Neutrophil (primary cell): ENCODE data around the gene ANKRD44.

Experiments
- H3K27ac ChIP-seq: fragments of 200-600 bp; sonication (generic); 2 replicates; pipeline ENCODE4 v1.5.1; 2016; ENCODE audit warnings: mild to moderate bottlenecking, moderate library complexity
- H3K27me3 ChIP-seq: fragments of 200-600 bp; sonication (generic); 2 replicates; pipeline ENCODE4 v1.6.0; 2016; ENCODE audit warnings: mild to moderate bottlenecking
- H3K36me3 ChIP-seq: fragments of 200-600 bp; sonication (generic); 2 replicates; pipeline ENCODE4 v1.5.1; 2017
- H3K4me1 ChIP-seq, 2 experiments: fragments of 200-600 bp in 1 of 2; sonication (generic) in 1 of 2; 1 replicate in 1 of 2; 2 replicates in 1 of 2; pipeline versions ENCODE4 v1.5.1 to v1.6.1; 2013 to 2016; ENCODE audit warnings: low read depth in 1 of 2, low read length in 1 of 2, mild to moderate bottlenecking in 1 of 2, moderate library complexity in 1 of 2; ENCODE audit not compliant: control insufficient read depth in 1 of 2, insufficient read depth in 1 of 2
- H3K4me3 ChIP-seq, 2 experiments: fragments of 200-600 bp in 1 of 2; sonication (generic) in 1 of 2; 1 replicate in 1 of 2; 2 replicates in 1 of 2; pipeline ENCODE4 v1.5.1; 2013 to 2016; ENCODE audit warnings: low read depth in 1 of 2, low read length in 1 of 2, mild to moderate bottlenecking in 1 of 2, moderate library complexity in 1 of 2
- H3K9me3 ChIP-seq: fragments of 200-600 bp; sonication (generic); 2 replicates; pipeline ENCODE4 v1.5.1; 2016
- TF ChIP-seq, protein P1 (sequence below): fragments of 200-600 bp; sonication (generic); IDR thresholded peaks from 2 replicates; pipeline ENCODE4 v1.5.1; 2016; ENCODE audit warnings: antibody characterized with exemption

ANKRD44 gene

DNA sequence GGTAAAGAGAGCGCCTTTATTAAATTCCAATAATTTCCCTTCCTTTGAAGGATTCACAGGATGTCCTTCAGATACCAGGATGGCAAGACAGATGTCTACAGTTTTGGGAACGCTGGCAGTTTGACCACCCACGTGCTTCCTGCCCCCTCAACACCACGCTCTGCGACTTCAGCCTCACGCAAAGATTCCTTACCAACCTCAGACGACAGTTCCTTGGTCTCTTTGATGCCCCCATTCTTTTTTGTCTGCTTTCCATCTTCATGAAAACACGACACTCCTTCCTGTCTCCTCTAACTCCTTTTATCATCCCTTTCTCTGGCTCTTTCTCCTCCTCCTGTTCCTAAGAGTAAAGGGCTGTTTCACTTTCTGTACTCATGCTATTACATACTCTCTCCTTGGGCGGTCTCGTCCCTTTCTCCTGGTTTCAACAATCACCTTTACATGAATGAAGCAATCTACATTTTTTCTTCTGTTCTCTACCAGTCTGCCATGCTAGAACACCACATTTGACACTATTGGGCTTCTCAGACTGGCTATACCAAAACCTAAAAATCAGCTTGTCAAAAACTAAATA lies 194.2 kb downstream of the ANKRD44 start:
- Histone ChIP-seq H3K4me1 (no peaks in the 10 kb centered on the region), H3K9me3 (no peaks in the 10 kb centered on the region), H3K4me3 (no peak overlapping the region), H3K27me3 (no peaks in the 10 kb centered on the region), H3K36me3 (peaks cover 57% of the 10 kb centered on the region), H3K27ac (no peak overlapping the region)
- TF ChIP-seq, protein P1, sequence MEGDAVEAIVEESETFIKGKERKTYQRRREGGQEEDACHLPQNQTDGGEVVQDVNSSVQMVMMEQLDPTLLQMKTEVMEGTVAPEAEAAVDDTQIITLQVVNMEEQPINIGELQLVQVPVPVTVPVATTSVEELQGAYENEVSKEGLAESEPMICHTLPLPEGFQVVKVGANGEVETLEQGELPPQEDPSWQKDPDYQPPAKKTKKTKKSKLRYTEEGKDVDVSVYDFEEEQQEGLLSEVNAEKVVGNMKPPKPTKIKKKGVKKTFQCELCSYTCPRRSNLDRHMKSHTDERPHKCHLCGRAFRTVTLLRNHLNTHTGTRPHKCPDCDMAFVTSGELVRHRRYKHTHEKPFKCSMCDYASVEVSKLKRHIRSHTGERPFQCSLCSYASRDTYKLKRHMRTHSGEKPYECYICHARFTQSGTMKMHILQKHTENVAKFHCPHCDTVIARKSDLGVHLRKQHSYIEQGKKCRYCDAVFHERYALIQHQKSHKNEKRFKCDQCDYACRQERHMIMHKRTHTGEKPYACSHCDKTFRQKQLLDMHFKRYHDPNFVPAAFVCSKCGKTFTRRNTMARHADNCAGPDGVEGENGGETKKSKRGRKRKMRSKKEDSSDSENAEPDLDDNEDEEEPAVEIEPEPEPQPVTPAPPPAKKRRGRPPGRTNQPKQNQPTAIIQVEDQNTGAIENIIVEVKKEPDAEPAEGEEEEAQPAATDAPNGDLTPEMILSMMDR: no peak

DNA sequence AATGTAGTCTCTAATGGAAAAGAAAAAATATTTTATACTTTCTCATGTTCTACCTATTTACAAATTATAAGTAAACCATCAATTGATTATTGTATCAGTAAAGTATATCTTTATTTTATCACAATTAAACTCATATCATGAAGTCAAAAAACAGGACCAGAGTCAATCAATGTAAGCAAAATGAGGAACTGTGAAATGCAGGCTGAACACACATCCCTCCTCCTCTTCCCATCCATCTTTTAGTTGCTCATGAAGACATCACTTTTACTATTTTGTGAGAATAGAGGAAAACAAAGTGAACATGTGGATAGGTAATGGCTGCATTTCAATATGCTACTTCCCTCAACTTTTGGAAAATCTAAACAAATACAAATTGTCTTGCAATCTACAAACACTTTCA lies 195.3 kb downstream of the ANKRD44 start:
- Histone ChIP-seq H3K36me3 (peaks cover 52% of the 10 kb centered on the region), H3K9me3 (no peaks in the 10 kb centered on the region), H3K27me3 (no peaks in the 10 kb centered on the region), H3K27ac (peak overlapping the region; percentile 35), H3K4me3 (no peak overlapping the region), H3K4me1 (no peaks in the 10 kb centered on the region)
- TF ChIP-seq, protein P1: no peak

DNA sequence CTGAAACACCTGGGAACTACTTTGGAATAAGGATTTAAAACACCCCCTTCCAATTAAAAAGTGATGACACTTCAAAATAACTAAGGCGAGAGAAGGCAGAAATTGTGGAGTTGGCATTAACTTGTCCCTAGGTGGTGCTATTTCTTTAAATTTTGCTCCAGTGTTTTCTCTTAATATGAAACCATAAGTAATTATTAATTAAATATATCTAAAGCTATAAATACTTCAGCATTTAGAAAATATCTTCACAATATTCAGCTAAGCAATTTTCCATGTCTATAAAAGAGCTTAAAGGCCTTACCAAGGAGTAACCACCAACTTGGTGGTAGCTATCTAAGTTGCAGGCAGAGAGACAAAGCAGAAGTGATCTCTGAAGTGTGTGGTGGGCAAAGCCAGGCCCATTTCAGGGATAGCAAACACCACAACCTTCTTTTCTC lies 197.3 kb downstream of the ANKRD44 start:
- H3K36me3 ChIP-seq: peaks cover 54% of the 10 kb centered on the region
- H3K4me1 ChIP-seq: no peaks in the 10 kb centered on the region
- no peaks in the 10 kb centered on the region for H3K9me3 ChIP-seq
- no peaks in the 10 kb centered on the region for H3K27me3 ChIP-seq
- no peak overlapping the region for H3K4me3 ChIP-seq
- H3K27ac ChIP-seq: peak overlapping the region; percentile 34
- TF ChIP-seq, protein P1: peak; percentile 28

DNA sequence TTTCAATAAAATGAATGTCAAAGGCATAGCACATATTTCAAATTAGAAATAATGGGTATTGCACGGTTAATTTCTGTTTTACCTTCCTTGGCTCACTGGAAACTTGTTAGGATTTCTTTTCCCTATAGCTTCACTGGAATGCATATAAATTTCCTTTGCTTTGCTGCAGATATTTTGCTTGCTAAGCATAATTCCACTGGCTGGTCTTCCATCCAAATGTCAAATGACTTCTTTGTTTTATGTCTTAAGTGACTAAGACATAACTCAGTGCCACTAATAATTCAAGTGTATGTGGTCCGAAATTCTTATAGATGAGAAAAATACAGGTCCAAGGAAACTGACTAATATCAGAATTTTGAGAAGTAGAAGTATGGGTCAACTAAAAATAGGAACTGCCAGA lies 201.3 kb downstream of the ANKRD44 start:
- peaks cover 60% of the 10 kb centered on the region for H3K36me3 ChIP-seq
- H3K4me3 ChIP-seq: no peak overlapping the region
- no peaks in the 10 kb centered on the region for H3K9me3 ChIP-seq
- TF ChIP-seq, protein P1: no peak
- H3K27ac ChIP-seq: peak overlapping the region; percentile 26
- no peaks in the 10 kb centered on the region for H3K27me3 ChIP-seq
- H3K4me1 ChIP-seq: no peaks in the 10 kb centered on the region

DNA sequence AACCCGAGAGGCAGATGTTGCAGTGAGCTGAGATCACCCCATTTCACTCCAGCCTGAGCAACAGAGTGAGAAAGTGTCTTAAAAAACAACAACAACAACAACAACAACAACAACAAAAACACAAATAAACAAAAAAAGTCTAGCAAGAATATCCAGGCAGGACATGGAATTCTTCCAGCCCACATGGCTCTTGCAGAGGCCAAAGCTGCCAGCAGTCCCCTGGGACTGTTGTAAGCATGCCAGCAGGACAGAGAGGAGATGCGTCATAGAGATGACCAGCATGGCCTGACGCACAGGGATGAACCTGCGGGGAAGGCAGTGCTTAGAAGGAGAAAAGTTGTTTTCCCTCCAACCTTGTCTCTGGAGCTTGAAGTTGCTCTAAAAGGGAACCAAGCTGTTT lies 201.8 kb downstream of the ANKRD44 start:
- Histone ChIP-seq H3K27me3 (no peaks in the 10 kb centered on the region), H3K4me3 (no peak overlapping the region), H3K9me3 (no peaks in the 10 kb centered on the region), H3K36me3 (peaks cover 65% of the 10 kb centered on the region), H3K4me1 (no peaks in the 10 kb centered on the region), H3K27ac (no peak overlapping the region)
- TF ChIP-seq, protein P1: no peak
